HepG2 (cell line): ENCODE results near the gene LRIF1. TPM values are rescaled to one million over a fixed set of nuclear protein-coding genes. Genes with fewer than 3 reads are reported as not detected.

ENCODE experiments used
- EZH2 ChIP-seq: conservative IDR thresholded peaks from 2 replicates; pipeline ENCODE4 v1.6.1; 2012; ENCODE audit warnings: mild to moderate bottlenecking, low read depth, low read length, moderate library complexity
- HNF4A ChIP-seq: sonication (generic); formaldehyde crosslinking; IDR thresholded peaks from 2 replicates; pipeline ENCODE4 v1.4.0; 2020; ENCODE audit warnings: missing genetic modification reagents
- MED8 ChIP-seq: sonication (generic); formaldehyde crosslinking; IDR thresholded peaks from 2 replicates; pipeline ENCODE4 v1.8.1; 2023; ENCODE audit warnings: mild to moderate bottlenecking, missing genetic modification reagents; ENCODE audit not compliant: insufficient replicate concordance
- NCOA5 ChIP-seq: sonication (generic); formaldehyde crosslinking; IDR thresholded peaks from 2 replicates; pipeline ENCODE4 v1.4.0; 2020; ENCODE audit warnings: missing genetic modification reagents
- NR2F1 ChIP-seq, 2 experiments: fragments of 450-650 bp in 1 of 2; formaldehyde crosslinking in 1 of 2; IDR thresholded peaks; 2 replicates each; pipeline versions ENCODE4 v1.5.0 to v1.6.1; 2016 to 2020; ENCODE audit warnings: mild to moderate bottlenecking in 1 of 2, missing compliant biosample characterization in 1 of 2, missing genetic modification reagents in 1 of 2, moderate library complexity in 1 of 2
- NR2F2 ChIP-seq: IDR thresholded peaks from 2 replicates; pipeline ENCODE4 v1.6.1; 2012; ENCODE audit warnings: low read depth, inconsistent platforms, borderline replicate concordance
- PAF1 ChIP-seq: IDR thresholded peaks from 2 replicates; pipeline ENCODE4 v1.6.1; 2016; ENCODE audit warnings: missing genetic modification reagents, missing compliant biosample characterization
- PHB2 ChIP-seq: fragments of 450-650 bp; IDR thresholded peaks from 2 replicates; pipeline ENCODE4 v1.6.1; 2018; ENCODE audit not compliant: partially characterized antibody
- SKI ChIP-seq: fragments of 450-650 bp; IDR thresholded peaks from one replicate; pipeline ENCODE4 v1.6.1; 2018; ENCODE audit warnings: mild to moderate bottlenecking; ENCODE audit not compliant: partially characterized antibody
- ZC3H13 ChIP-seq: sonication (generic); formaldehyde crosslinking; IDR thresholded peaks from 2 replicates; pipeline ENCODE4 v1.8.1; 2023; ENCODE audit warnings: mild to moderate bottlenecking, missing genetic modification reagents, moderate library complexity
- ZFX ChIP-seq: sonication (generic); formaldehyde crosslinking; IDR thresholded peaks from 2 replicates; pipeline ENCODE4 v1.4.0; 2020; ENCODE audit warnings: mild to moderate bottlenecking, low read depth, missing genetic modification reagents, moderate library complexity
- ZMYM3 ChIP-seq: sonication (generic); formaldehyde crosslinking; IDR thresholded peaks from 2 replicates; pipeline ENCODE4 v1.5.1; 2020; ENCODE audit warnings: mild to moderate bottlenecking, missing genetic modification reagents
- ZNF326 ChIP-seq: sonication (generic); formaldehyde crosslinking; IDR thresholded peaks from 2 replicates; pipeline ENCODE4 v1.4.0; 2020; ENCODE audit warnings: missing genetic modification reagents, borderline replicate concordance
- ZNF558 ChIP-seq: sonication (generic); formaldehyde crosslinking; IDR thresholded peaks from 2 replicates; pipeline ENCODE4 v1.9.0; 2022; ENCODE audit warnings: mild to moderate bottlenecking, missing genetic modification reagents, borderline replicate concordance
- ZNF737 ChIP-seq: sonication (generic); formaldehyde crosslinking; IDR thresholded peaks from 2 replicates; pipeline ENCODE4 v1.5.0; 2020; ENCODE audit warnings: missing genetic modification reagents, mild to moderate bottlenecking, borderline replicate concordance
- polyA plus RNA-seq, 8 experiments: library from polyadenylated mRNA; depleted of rRNA in 3 of 8; stranded (reverse) in 7 of 8; unstranded in 1 of 8; fragments of >200 nt; fragmentation: Illumina TruSeq in 4 of 8; extraction: Trizol in 4 of 8; gene quantifications; 2 replicates each; pipeline versions ENCODE4 v1.2.1 to v1.2.3, GENCODE V29; 2011 to 2016; ENCODE audit warnings: low read depth in 4 of 8, missing spikeins in 1 of 8, mixed read lengths in 1 of 8; ENCODE audit not compliant: insufficient read depth in 1 of 8
- total RNA-seq, 5 experiments: library from RNA; depleted of rRNA; stranded (reverse); fragments of >200 nt; fragmentation: Illumina TruSeq; extraction: Trizol; gene quantifications; 2 replicates each; pipeline ENCODE4 v1.2.3, GENCODE V29; 2016; ENCODE audit warnings: low read depth in 1 of 5
- TF ChIP-seq, protein P1 (sequence below): sonication (generic); formaldehyde crosslinking; conservative IDR thresholded peaks from 2 replicates; pipeline ENCODE4 v1.8.0; 2022; ENCODE audit warnings: mild to moderate bottlenecking, moderate library complexity, missing genetic modification reagents
- TF ChIP-seq, protein P2 (sequence below): sonication (generic); formaldehyde crosslinking; conservative IDR thresholded peaks from 2 replicates; pipeline ENCODE4 v1.4.0; 2020; ENCODE audit warnings: missing genetic modification reagents
- TF ChIP-seq, protein P3 (sequence below): IDR thresholded peaks from 2 replicates; pipeline ENCODE4 v1.4.0; 2020; ENCODE audit warnings: mild to moderate bottlenecking, missing genetic modification reagents
- TF ChIP-seq, protein P4 (sequence below): sonication (generic); formaldehyde crosslinking; IDR thresholded peaks from 2 replicates; pipeline ENCODE4 v1.5.1; 2020; ENCODE audit warnings: mild to moderate bottlenecking, missing genetic modification reagents

LRIF1 gene
- total and polyA plus RNA-seq, 2 of the 13 experiments (the other 11 are each of a cell fraction or from before 2014, with no cell fraction given), result 18.4 to 42.4 TPM

DNA sequence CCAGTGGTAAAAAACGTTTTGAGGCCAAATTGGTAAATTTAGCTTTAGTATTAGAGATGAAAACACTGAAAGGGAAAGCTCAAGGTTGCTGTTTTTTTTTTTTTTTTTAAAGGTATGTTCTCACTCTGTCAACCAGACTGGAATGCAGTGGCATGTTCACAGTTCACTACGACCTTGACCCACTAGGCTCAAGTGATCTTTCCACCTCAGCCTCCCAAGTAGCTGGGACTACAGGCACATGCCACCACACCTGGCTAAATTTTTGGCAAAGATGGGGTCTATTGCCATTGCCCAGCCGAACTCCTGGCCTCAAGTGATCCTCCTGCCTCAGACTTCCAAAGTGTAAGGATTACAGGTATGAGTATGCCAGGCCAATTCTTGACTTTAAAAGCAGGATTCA is 18.9 kb downstream of the LRIF1 start (continued):
- TF ChIP-seq, protein P1, sequence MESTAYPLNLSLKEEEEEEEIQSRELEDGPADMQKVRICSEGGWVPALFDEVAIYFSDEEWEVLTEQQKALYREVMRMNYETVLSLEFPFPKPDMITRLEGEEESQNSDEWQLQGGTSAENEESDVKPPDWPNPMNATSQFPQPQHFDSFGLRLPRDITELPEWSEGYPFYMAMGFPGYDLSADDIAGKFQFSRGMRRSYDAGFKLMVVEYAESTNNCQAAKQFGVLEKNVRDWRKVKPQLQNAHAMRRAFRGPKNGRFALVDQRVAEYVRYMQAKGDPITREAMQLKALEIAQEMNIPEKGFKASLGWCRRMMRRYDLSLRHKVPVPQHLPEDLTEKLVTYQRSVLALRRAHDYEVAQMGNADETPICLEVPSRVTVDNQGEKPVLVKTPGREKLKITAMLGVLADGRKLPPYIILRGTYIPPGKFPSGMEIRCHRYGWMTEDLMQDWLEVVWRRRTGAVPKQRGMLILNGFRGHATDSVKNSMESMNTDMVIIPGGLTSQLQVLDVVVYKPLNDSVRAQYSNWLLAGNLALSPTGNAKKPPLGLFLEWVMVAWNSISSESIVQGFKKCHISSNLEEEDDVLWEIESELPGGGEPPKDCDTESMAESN (CRISPR knock-in tag), result no peak
- TF ChIP-seq NR2F2 (no peak), PAF1 (CRISPR knock-in tag) (0 out of 2 replicates have a peak, but pooled peaks have one; percentile 53), PHB2 (no peak), ZFX (CRISPR knock-in tag) (no peak), ZC3H13 (no peak), NCOA5 (no peak), SKI (peak; percentile 26), EZH2 (no peak), HNF4A (CRISPR knock-in tag) (peak; percentile 59), ZNF558 (CRISPR knock-in tag) (no peak), ZNF326 (no peak), NR2F1 (CRISPR knock-in tag; IDR thresholded peaks at IDR 0.05) (peak; percentile 30 to 74; a peak in 3 of 4 replicates), MED8 (CRISPR knock-in tag) (no peak), ZNF737 (no peak), ZMYM3 (CRISPR knock-in tag) (peak; percentile 74)
- TF ChIP-seq, protein P2, sequence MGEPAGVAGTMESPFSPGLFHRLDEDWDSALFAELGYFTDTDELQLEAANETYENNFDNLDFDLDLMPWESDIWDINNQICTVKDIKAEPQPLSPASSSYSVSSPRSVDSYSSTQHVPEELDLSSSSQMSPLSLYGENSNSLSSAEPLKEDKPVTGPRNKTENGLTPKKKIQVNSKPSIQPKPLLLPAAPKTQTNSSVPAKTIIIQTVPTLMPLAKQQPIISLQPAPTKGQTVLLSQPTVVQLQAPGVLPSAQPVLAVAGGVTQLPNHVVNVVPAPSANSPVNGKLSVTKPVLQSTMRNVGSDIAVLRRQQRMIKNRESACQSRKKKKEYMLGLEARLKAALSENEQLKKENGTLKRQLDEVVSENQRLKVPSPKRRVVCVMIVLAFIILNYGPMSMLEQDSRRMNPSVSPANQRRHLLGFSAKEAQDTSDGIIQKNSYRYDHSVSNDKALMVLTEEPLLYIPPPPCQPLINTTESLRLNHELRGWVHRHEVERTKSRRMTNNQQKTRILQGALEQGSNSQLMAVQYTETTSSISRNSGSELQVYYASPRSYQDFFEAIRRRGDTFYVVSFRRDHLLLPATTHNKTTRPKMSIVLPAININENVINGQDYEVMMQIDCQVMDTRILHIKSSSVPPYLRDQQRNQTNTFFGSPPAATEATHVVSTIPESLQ (CRISPR knock-in tag), result no peak
- TF ChIP-seq, protein P3, sequence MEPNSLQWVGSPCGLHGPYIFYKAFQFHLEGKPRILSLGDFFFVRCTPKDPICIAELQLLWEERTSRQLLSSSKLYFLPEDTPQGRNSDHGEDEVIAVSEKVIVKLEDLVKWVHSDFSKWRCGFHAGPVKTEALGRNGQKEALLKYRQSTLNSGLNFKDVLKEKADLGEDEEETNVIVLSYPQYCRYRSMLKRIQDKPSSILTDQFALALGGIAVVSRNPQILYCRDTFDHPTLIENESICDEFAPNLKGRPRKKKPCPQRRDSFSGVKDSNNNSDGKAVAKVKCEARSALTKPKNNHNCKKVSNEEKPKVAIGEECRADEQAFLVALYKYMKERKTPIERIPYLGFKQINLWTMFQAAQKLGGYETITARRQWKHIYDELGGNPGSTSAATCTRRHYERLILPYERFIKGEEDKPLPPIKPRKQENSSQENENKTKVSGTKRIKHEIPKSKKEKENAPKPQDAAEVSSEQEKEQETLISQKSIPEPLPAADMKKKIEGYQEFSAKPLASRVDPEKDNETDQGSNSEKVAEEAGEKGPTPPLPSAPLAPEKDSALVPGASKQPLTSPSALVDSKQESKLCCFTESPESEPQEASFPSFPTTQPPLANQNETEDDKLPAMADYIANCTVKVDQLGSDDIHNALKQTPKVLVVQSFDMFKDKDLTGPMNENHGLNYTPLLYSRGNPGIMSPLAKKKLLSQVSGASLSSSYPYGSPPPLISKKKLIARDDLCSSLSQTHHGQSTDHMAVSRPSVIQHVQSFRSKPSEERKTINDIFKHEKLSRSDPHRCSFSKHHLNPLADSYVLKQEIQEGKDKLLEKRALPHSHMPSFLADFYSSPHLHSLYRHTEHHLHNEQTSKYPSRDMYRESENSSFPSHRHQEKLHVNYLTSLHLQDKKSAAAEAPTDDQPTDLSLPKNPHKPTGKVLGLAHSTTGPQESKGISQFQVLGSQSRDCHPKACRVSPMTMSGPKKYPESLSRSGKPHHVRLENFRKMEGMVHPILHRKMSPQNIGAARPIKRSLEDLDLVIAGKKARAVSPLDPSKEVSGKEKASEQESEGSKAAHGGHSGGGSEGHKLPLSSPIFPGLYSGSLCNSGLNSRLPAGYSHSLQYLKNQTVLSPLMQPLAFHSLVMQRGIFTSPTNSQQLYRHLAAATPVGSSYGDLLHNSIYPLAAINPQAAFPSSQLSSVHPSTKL (CRISPR knock-in tag), result 0 out of 2 replicates have a peak, but pooled peaks have one; percentile 49
- TF ChIP-seq, protein P4, sequence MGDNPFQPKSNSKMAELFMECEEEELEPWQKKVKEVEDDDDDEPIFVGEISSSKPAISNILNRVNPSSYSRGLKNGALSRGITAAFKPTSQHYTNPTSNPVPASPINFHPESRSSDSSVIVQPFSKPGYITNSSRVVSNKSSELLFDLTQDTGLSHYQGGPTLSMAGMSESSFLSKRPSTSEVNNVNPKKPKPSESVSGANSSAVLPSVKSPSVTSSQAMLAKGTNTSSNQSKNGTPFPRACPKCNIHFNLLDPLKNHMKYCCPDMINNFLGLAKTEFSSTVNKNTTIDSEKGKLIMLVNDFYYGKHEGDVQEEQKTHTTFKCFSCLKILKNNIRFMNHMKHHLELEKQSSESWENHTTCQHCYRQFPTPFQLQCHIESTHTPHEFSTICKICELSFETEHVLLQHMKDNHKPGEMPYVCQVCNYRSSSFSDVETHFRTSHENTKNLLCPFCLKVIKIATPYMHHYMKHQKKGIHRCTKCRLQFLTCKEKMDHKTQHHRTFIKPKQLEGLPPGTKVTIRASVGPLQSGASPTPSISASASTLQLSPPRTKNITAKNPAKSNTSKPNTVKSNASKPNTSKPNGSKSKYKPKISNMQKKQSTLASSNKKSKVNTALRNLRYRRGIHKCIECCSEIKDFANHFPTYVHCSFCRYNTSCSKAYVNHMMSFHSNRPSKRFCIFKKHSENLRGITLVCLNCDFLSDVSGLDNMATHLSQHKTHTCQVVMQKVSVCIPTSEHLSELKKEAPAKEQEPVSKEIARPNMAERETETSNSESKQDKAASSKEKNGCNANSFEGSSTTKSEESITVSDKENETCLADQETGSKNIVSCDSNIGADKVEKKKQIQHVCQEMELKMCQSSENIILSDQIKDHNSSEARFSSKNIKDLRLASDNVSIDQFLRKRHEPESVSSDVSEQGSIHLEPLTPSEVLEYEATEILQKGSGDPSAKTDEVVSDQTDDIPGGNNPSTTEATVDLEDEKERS, result peak; percentile 71; the same call in 1 of the 2 replicates
